VCaP (cell line): ENCODE results near the gene QSOX1.

ENCODE experiments used
- H3K27ac ChIP-seq: fragments of 450-650 bp; 2 replicates; pipeline ENCODE4 v1.5.1; 2017
- TF ChIP-seq, protein P1 (sequence below): fragments of 450-650 bp; conservative IDR thresholded peaks from 2 replicates; pipeline ENCODE4 v1.5.1; 2017; ENCODE audit warnings: mild to moderate bottlenecking, moderate library complexity

The QSOX1 gene

GRCh38 chr1:180173451-180173850 is 18.8 kb downstream of the QSOX1 start:
- H3K27ac ChIP-seq = peak overlapping the region; percentile 29
- TF ChIP-seq, protein P1, sequence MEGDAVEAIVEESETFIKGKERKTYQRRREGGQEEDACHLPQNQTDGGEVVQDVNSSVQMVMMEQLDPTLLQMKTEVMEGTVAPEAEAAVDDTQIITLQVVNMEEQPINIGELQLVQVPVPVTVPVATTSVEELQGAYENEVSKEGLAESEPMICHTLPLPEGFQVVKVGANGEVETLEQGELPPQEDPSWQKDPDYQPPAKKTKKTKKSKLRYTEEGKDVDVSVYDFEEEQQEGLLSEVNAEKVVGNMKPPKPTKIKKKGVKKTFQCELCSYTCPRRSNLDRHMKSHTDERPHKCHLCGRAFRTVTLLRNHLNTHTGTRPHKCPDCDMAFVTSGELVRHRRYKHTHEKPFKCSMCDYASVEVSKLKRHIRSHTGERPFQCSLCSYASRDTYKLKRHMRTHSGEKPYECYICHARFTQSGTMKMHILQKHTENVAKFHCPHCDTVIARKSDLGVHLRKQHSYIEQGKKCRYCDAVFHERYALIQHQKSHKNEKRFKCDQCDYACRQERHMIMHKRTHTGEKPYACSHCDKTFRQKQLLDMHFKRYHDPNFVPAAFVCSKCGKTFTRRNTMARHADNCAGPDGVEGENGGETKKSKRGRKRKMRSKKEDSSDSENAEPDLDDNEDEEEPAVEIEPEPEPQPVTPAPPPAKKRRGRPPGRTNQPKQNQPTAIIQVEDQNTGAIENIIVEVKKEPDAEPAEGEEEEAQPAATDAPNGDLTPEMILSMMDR = no peak

DNA sequence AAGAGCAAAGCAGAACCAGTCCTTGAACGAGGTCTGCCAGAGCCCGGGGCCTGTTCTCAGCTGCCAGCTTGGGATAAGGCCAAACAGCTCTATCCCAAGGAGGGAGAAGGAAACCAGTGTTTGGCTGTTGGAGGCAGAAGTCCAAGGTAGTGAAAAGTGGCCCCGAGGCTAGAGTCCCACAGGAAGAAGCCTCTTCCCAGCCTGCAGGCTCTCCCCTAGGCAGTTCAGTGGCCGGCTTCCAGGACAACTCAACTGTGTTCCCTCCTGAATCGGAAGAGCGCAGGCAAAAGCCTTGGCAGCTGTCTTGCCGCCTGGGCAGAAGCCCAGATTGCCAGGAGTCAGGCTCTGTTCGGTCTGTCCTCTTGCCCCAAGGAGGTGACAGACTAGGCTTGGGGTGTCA is 19.3 kb downstream of the QSOX1 start:
- H3K27ac ChIP-seq = peak overlapping the region; percentile 29
- TF ChIP-seq, protein P1 = no peak

GRCh38 chr1:180175291-180175690 is 20.6 kb downstream of the QSOX1 start:
- H3K27ac ChIP-seq = no peak overlapping the region
- TF ChIP-seq, protein P1 = no peak

GRCh38 chr1:180175806-180176205 is 21.1 kb downstream of the QSOX1 start:
- TF ChIP-seq, protein P1 = no peak
- no peak overlapping the region for H3K27ac ChIP-seq

DNA sequence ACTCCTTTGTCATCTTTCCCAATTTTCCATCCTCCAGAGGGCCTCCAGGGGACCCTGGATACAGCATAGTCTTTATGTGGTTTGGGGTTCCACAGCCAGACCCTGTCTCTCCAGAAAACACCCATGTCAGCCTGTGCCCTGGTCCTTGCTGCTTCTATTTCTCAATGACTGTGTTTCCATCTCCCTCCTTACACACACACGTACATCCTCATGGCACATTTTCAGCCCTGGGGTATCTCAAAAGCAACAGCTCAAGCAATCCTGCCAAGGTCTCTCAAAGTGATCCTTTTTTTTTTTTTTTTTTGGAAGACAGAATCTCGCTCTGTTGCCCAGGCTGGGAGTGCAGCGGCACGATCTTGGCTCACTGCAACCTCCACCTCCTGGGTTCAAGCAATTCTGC is 22.3 kb downstream of the QSOX1 start:
- H3K27ac ChIP-seq = no peak overlapping the region
- TF ChIP-seq, protein P1 = no peak

- no peak overlapping the region for H3K27ac ChIP-seq
- TF ChIP-seq, protein P1 = no peak
Measured at GRCh38 chr1:180177931-180178330, 23.3 kb downstream of the QSOX1 start.

DNA sequence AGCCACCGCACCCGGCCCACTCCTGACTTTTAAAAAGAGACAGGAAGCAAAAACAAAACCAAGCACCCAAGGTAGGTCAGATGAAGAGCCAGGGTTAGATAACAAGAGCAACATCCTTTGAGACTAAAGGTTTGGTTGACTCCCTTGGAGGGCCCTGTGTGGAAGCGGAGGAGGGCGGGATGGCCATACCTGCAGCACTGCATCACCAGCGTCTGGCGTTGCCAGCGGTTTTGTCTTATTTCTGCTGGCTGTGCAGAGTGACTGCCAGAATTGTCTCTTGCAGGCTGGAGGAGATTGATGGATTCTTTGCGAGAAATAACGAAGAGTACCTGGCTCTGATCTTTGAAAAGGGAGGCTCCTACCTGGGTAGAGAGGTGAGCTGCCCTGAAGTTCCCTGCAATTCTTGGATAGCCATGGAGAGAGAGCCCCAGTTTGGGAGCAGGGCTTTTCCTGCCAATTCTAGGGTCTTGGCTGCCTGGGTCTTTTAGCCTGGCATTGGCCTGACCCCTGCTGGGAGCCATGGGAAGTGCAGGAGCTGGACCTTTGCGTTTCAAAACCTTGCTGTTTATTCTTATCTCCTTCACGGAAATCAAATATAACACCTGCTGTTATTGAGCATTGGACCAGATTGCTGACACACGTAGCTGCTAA is 24.0 kb downstream of the QSOX1 start:
- no peak overlapping the region for H3K27ac ChIP-seq
- TF ChIP-seq, protein P1 = peak; percentile 95
